Measurements from ENCODE around the gene PDE10A.

DNA sequence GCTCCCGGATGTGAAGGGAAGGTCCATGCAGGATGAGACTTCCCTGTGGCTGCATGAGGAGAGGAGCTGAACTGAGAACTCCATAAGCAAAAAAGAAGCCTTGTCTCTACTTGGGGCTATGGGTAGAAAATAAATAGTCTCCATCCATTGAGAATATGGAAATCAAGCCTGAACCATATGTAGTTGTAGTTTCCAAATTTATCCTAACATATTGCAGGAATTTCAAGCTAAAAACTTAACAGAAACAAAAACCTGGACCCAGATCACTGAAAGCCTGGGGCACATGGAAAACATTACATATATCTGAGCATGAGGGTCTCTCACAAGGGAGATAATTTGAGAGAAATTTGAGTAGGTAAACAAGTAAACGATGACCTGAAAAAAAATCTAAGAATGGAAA, 258.7 kb downstream of the PDE10A start:
- TF ChIP-seq ZNF274 (IDR thresholded peaks at IDR 0.05; ENCODE audit: low read depth, low read length) = no peak
- no peak for TF ChIP-seq YY1 (IDR thresholded peaks at IDR 0.05; ENCODE audit: insufficient read depth, insufficient read length)

Measured in NT2/D1 (cell line).